Measurements from ENCODE around the gene LAMC3.

DNA sequence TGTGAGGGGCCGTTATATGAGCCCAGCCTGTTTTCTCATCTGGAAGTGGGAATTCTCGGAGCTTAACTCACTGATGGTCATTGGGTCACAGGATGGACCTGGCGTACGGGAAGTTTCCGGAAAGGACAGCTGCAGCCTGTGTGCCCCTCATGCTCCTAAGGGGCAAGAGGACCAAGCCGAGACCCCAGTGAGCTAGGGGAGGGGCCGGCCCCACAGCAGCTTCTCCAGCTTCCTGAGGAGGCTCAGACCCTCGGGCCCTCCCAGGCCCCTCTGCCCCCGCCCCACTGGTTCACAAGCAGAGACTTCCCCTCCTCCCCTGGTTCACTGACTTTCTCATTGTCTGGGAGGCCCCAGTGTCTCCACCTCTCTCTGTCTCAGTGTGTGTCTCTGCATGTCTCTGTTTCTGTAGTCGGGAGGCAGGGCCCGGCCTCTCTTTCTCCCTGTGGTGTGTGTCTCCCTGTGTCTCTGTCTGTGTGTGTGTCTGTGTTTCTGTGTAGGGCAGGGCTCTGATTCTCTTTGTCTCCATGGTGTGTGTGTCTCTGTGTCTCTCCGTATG is 37.6 kb upstream of the LAMC3 start:
- TF ChIP-seq, protein P1, sequence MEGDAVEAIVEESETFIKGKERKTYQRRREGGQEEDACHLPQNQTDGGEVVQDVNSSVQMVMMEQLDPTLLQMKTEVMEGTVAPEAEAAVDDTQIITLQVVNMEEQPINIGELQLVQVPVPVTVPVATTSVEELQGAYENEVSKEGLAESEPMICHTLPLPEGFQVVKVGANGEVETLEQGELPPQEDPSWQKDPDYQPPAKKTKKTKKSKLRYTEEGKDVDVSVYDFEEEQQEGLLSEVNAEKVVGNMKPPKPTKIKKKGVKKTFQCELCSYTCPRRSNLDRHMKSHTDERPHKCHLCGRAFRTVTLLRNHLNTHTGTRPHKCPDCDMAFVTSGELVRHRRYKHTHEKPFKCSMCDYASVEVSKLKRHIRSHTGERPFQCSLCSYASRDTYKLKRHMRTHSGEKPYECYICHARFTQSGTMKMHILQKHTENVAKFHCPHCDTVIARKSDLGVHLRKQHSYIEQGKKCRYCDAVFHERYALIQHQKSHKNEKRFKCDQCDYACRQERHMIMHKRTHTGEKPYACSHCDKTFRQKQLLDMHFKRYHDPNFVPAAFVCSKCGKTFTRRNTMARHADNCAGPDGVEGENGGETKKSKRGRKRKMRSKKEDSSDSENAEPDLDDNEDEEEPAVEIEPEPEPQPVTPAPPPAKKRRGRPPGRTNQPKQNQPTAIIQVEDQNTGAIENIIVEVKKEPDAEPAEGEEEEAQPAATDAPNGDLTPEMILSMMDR (IDR thresholded peaks at IDR 0.05; ENCODE audit: insufficient read depth, low read depth, low read length), result no peak
- TF ChIP-seq EZH2 (IDR thresholded peaks at IDR 0.05; ENCODE audit: insufficient read depth, low read length), result no peak

Data from astrocyte (in vitro differentiated cells and primary cell).